DND-41 (cell line): ENCODE data around the gene NT5DC3.

Experiments used
- EZH2 ChIP-seq: IDR thresholded peaks from 3 replicates; pipeline ENCODE4 v1.6.1; 2012; ENCODE audit warnings: borderline replicate concordance, low read depth, mild to moderate bottlenecking, moderate library complexity, low read length, inconsistent platforms; ENCODE audit not compliant: severe bottlenecking
- TF ChIP-seq, protein P1 (sequence below): IDR thresholded peaks from 2 replicates; pipeline ENCODE4 v1.5.1; 2012; ENCODE audit warnings: borderline replicate concordance, low read length, moderate library complexity, mild to moderate bottlenecking; ENCODE audit not compliant: poor library complexity, severe bottlenecking; ENCODE audit errors: extremely low read depth

DNA sequence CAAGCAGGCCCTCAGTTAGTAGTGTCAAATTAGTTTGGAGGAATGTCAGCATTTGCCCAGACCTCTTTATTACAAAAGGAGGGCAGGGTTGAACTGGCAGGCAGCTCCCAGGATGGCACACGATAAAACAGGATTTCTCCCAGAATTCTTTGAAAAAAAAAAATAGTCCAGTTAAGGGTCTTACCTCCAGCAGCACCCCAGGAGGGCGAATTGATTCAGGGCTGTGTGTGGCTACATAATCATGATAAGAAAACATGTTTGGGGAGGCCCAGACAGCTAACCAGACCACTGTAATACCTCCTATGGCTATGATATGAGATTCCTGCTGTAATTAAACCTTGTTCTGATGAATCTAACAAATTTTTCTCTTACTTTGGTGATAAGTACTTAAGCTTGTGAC is 38.8 kb upstream of the NT5DC3 start:
- TF ChIP-seq EZH2 = no peak
- TF ChIP-seq, protein P1, sequence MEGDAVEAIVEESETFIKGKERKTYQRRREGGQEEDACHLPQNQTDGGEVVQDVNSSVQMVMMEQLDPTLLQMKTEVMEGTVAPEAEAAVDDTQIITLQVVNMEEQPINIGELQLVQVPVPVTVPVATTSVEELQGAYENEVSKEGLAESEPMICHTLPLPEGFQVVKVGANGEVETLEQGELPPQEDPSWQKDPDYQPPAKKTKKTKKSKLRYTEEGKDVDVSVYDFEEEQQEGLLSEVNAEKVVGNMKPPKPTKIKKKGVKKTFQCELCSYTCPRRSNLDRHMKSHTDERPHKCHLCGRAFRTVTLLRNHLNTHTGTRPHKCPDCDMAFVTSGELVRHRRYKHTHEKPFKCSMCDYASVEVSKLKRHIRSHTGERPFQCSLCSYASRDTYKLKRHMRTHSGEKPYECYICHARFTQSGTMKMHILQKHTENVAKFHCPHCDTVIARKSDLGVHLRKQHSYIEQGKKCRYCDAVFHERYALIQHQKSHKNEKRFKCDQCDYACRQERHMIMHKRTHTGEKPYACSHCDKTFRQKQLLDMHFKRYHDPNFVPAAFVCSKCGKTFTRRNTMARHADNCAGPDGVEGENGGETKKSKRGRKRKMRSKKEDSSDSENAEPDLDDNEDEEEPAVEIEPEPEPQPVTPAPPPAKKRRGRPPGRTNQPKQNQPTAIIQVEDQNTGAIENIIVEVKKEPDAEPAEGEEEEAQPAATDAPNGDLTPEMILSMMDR = no peak
